HG02885 (cell line): ENCODE measurements around the gene GABPB2.
"Not testable (repeated sequence)": the region's sequence is repeated elsewhere in the genome, so short reads cannot be mapped to it uniquely, and the experiment has no call there.

Experiments used
- ATAC-seq: cut with Tn5 transposase; IDR thresholded peaks from one replicate; pipeline ENCODE4 v1.9.1; 2021; ENCODE audit warnings: mild to moderate bottlenecking; ENCODE audit not compliant: unreplicated experiment, poor library complexity

GABPB2 gene

DNA sequence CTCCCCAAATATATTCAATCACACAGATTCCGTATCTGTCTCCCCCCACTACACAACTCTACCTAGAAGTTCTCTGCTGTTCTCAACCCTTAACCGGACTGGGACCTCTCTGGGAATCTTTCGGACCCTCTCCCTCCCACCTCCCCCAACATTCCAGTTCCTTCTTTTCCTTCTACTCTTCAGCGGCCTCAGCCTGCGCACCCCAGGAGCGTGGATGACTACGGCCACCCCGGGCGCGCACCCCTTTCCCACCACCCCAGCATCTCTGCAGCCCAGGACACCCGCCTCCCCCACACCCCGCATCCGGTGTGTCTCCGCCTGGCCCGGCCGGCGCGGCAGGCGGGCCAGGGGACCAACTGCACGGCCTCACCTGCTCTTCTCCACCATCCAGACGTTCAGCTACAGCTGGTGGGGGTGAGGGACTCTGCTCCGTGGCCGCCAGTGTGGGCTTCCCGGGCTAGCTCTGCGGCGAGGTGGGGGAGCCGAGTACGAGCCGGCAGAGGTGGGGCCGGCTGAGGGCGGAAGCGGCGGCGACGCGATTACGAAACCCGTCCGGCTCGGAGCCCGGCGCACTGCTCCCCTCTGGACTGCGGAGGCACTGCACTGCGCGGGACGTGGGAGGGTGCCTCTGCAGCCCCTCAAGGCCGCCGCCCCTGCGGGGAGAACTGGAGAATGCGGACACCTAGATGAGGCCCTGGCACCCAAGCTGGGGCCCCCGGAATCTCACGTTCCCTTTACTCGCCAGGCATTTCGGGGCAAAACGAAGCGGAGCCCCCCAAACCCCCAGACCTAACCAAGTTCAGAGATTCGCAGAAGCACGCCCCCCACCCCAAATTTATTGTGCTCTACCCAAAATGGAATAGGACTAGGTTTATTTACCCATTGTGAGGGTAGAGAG lies 11.2 kb upstream of the GABPB2 start, which contains the start of gene CDC42SE1:
TSS of gene CDC42SE1 (minus strand) at position 514 of the 898 bp plus-strand sequence. CDS start 3,892 bp downstream, outside the sequence.
- peak; percentile 85 for ATAC-seq

- no peak for ATAC-seq
These were observed 10.4 kb upstream of the GABPB2 start, which contains the start of gene MLLT11 for GRCh38 chr1:151060007-151060656. Gene MLLT11, plus strand, starts transcription at chr1:151060397. Its CDS starts 6,828 bp downstream, at chr1:151067225.

DNA sequence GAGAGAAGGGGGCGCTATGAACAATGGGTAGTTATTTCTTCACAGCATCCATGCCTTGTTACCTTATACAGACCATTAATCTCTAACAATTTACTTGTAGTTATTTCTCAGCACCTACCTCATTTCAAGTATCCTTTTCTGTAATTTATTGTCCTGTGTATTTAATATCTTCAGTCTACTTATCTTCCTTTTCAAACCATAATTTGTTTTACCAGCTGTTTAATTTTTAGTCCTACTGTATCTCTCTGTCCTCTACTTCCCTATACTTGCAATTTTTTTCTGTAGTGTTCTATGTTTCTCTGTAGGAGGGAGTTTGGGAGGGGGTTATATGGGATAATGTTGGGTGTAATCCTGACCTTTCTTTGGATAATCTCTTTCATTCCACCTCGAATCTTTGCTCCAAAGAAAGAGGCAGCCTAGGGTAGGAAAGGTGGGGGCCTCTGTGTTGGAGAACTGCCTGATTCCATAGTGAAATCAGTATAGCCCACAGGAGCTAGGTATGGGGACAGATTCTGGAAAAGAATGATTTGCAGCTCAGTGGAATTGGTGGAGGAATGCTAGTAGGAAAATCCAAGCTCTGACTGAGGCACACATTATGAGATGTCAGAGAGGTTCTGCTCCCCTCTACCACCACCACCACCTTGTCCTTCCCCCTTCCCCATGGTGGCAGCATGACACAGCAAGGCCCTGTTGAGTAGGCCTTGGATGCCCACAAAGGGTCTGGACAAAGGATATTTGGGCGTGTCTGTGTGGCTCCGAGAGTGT lies 9.7 kb upstream of the GABPB2 start:
- no peak for ATAC-seq

DNA sequence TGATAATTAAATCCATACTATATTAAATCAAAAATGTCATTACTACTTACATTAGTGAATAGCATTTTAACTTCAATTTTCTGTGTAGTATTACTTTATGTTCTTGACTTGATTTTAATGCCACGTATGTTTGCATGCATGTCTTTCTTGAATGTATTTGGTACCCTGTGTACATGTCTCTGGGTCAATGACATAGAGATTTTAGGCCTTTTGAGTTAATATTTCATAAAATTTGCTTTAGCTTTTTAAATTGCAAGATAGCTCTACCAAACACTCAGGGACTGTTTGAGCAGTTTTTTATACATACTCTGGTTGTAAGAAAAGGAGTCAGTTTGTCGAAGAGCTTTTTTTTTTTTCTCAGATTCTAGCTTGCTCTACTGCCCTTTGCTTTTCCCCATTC lies 8.9 kb upstream of the GABPB2 start:
- ATAC-seq, result no peak

DNA sequence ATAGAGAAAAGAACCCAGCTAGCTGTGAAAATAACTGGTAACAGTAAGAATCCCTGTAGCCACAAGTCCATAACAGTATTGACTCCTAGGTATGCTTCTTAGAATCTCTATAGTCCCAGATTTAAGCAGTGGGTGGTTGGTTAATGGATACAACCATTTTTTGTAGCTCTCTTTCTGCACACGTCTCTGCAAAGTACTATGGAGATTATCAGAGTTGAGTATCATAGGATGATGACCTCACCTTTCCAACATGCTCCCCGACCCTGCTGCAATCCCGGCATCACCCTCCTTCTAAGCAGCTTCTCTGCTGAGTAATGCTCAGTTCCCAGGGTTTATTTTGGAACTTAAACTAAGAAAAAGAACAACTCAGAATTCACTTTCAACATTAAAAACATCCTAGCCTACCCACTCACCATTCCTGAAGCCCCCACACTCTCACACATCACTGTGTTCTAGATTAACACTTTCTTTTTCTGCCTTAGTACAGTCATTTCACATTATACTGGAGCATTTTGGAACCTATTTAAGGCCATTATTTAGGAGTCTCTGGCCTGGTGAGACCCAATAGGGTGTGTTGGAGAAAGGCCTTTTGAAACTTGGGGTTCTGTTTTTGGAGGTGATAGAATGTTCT lies 7.7 kb upstream of the GABPB2 start:
- no peak for ATAC-seq

GRCh38 chr1:151065089-151065645 lies 5.4 kb upstream of the GABPB2 start:
- no peak for ATAC-seq

DNA sequence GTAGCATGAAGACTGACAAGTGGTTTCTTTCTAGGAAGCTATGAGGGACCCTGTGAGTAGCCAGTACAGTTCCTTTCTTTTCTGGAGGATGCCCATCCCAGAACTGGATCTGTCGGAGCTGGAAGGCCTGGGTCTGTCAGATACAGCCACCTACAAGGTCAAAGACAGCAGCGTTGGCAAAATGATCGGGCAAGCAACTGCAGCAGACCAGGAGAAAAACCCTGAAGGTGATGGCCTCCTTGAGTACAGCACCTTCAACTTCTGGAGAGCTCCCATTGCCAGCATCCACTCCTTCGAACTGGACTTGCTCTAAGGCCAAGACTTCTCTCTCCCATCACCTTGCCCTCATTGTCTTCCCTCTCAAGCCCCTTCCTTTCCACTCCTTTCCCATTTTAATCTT lies 3.4 kb upstream of the GABPB2 start:
- ATAC-seq, result no peak

- ATAC-seq, result no peak
These were observed 1.5 kb upstream of the GABPB2 start for GRCh38 chr1:151069103-151069486.

DNA sequence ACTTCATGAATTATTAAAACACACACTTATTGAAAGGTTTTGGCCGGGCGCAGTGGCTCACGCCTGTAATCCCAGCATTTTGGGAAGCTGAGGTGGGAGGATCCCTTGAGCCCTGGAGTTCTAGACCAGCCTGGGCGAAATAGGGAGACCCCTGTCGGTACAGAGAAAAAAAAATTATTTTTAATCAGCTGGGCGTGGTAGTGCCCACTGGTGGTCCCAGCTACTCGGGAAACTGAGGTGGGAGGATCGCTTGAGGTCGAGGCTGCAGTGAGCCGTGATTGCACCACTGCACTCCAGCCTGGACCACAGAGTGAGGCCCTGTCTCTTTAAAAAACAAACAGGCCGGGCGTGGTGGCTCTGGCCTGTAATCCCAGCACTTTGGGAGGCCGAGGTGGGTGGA lies 1.7 kb downstream of the GABPB2 start:
- ATAC-seq, result no peak

GRCh38 chr1:151085953-151086559 lies 15.5 kb downstream of the GABPB2 start:
- ATAC-seq, result no peak

GRCh38 chr1:151097426-151097825 lies 26.9 kb downstream of the GABPB2 start:
- not testable (repeated sequence) for ATAC-seq

- no peak for ATAC-seq
These were observed 27.6 kb downstream of the GABPB2 start for GRCh38 chr1:151098126-151098525.

DNA sequence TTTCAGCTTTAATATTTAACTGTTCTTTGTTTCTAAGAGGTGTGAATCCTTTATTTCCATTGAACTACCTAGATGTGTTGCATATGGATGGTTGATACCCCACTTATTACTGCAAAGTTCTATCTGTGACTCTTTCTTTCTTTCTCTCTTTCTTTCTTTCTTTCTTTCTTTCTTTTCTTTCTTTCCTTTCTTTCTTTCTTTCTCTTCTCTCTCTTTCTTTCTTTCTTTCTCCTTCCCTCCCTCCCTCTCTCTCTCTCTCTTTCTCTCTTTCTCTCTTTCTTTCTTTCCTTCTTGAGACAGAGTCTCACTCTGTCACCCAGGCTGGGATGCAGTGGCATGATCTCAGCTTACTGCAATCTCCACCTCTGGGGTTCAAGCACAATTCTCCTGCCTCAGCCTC lies 34.1 kb downstream of the GABPB2 start:
- ATAC-seq, result no peak

GRCh38 chr1:151106894-151107293 lies 36.3 kb downstream of the GABPB2 start:
- ATAC-seq, result no peak

DNA sequence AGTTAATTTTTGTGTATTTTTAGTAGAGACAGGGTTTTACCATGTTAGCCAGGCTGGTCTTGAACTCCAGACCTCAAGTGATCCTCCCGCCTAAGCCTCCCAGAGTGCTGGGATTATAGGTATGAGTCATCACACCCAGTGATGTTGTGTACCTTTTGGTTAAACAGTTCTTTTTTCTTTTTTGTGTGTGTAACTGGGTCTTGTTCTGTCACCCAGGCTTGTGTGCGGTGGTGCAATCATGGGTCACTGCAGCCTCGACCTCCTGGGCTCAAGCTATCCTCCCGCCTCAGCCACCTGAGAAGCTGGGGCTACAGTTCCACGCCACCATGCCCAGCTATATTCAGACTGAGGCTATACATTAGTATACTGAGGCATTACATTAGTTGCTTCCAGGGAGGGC lies 37.8 kb downstream of the GABPB2 start:
- no peak for ATAC-seq

- ATAC-seq, result no peak
These were observed 43.3 kb downstream of the GABPB2 start for GRCh38 chr1:151113877-151114276.

GRCh38 chr1:151124763-151125403 lies 54.3 kb downstream of the GABPB2 start:
- ATAC-seq, result no peak

GRCh38 chr1:151128800-151129199 lies 58.2 kb downstream of the GABPB2 start:
- no peak for ATAC-seq

- no peak for ATAC-seq
These were observed 60.5 kb downstream of the GABPB2 start for GRCh38 chr1:151130987-151131586.
